ENCODE measurements around the gene HDAC4.

Gene HDAC4

DNA sequence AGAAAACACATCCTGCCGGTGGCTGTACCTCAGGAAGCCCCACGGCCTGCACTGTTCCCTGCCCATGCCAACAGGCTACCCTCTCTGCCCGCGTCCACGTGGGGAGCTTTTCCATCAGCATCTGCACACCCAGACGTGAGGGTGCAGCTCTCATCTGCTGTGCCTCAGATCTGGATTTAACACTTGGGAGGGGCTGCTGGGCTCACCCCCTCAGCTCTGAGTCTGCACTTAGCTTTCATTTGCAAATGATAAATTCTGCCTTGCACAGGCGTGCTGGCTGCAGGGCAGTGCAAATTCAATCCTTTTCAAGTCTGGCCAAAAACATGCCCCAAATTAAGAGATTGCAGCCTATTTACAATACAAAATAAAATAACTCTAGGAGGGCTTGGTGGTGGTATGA lies 307.3 kb downstream of the HDAC4 start:
- peaks cover 21% of the 10 kb centered on the region for H3K36me3 ChIP-seq (ENCODE audit: control insufficient read depth, insufficient read depth, low read length)
- no peak for DNase-seq
- no peaks in the 10 kb centered on the region for H3K9me3 ChIP-seq (ENCODE audit: control insufficient read depth, low read length)
- no peak overlapping the region for H3K27ac ChIP-seq (ENCODE audit: insufficient read depth, low read length, poor library complexity, severe bottlenecking)
- H3K4me1 ChIP-seq (ENCODE audit: control insufficient read depth, insufficient read depth, low read length, poor library complexity, severe bottlenecking) = no peaks in the 10 kb centered on the region
- no peak overlapping the region for H3K4me3 ChIP-seq (ENCODE audit: insufficient read depth, low read depth, low read length, poor library complexity, severe bottlenecking)
- no peaks in the 10 kb centered on the region for H3K27me3 ChIP-seq (replicated peaks; ENCODE audit: control insufficient read depth, insufficient read depth, low read length, poor library complexity, severe bottlenecking)

DNA sequence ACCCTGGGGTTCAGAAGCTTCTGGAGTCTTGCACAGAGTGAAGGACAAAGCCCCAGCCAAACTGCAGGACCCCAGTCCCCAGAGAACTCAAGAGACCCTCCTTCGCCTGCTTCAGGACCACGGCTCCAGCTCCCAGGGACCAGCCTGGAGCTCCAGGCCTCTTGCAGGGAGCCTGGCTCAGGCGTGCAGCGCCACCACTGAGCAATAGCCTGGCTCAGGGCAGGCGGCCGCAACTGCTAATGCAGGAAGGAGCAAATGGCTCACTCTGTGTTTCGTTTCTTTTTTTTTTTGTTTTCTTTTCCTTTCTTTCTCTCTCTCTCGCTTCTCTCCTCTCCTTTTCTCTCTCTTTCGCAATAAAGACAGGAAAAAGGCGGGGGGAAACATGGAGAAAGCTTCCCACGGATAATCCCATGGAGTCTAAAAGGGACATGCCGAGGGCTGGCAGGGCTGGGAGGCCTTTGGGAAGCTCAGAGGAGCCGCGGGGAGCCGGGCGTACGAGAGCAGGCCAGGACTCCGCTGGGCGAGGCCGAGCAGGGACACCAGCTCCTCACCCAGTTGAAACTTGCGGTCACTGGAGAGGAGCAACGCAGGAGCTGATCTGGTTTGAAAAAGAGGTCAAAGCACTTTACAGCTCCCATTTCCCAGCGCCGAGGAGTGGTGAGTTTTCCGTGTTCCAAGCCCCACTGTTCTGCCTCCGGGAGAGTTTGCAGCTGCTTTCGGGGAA lies 308.1 kb downstream of the HDAC4 start:
- Histone ChIP-seq H3K4me1 (ENCODE audit: control insufficient read depth, insufficient read depth, low read length, poor library complexity, severe bottlenecking) (no peaks in the 10 kb centered on the region), H3K4me3 (ENCODE audit: insufficient read depth, low read depth, low read length, poor library complexity, severe bottlenecking) (no peak overlapping the region), H3K27ac (ENCODE audit: insufficient read depth, low read length, poor library complexity, severe bottlenecking) (no peak overlapping the region), H3K36me3 (ENCODE audit: control insufficient read depth, insufficient read depth, low read length) (peaks cover 28% of the 10 kb centered on the region), H3K9me3 (ENCODE audit: control insufficient read depth, low read length) (no peaks in the 10 kb centered on the region), H3K27me3 (replicated peaks; ENCODE audit: control insufficient read depth, insufficient read depth, low read length, poor library complexity, severe bottlenecking) (no peaks in the 10 kb centered on the region)
- DNase-seq = no peak

GRCh38 chr2:239089884-239090283 lies 310.9 kb downstream of the HDAC4 start:
- Histone ChIP-seq H3K9me3 (ENCODE audit: control insufficient read depth, low read length) (no peaks in the 10 kb centered on the region), H3K36me3 (ENCODE audit: control insufficient read depth, insufficient read depth, low read length) (peaks cover 18% of the 10 kb centered on the region), H3K27ac (ENCODE audit: insufficient read depth, low read length, poor library complexity, severe bottlenecking) (no peak overlapping the region), H3K4me3 (ENCODE audit: insufficient read depth, low read depth, low read length, poor library complexity, severe bottlenecking) (no peak overlapping the region), H3K4me1 (ENCODE audit: control insufficient read depth, insufficient read depth, low read length, poor library complexity, severe bottlenecking) (no peaks in the 10 kb centered on the region), H3K27me3 (replicated peaks; ENCODE audit: control insufficient read depth, insufficient read depth, low read length, poor library complexity, severe bottlenecking) (no peaks in the 10 kb centered on the region)
- DNase-seq = no peak

- Histone ChIP-seq H3K27me3 (replicated peaks; ENCODE audit: control insufficient read depth, insufficient read depth, low read length, poor library complexity, severe bottlenecking) (no peaks in the 10 kb centered on the region), H3K36me3 (ENCODE audit: control insufficient read depth, insufficient read depth, low read length) (peaks cover 31% of the 10 kb centered on the region), H3K27ac (ENCODE audit: insufficient read depth, low read length, poor library complexity, severe bottlenecking) (no peak overlapping the region), H3K4me3 (ENCODE audit: insufficient read depth, low read depth, low read length, poor library complexity, severe bottlenecking) (no peak overlapping the region), H3K9me3 (ENCODE audit: control insufficient read depth, low read length) (no peaks in the 10 kb centered on the region), H3K4me1 (ENCODE audit: control insufficient read depth, insufficient read depth, low read length, poor library complexity, severe bottlenecking) (no peaks in the 10 kb centered on the region)
- DNase-seq = no peak
These were observed 313.6 kb downstream of the HDAC4 start for GRCh38 chr2:239087046-239087710.

- H3K27me3 ChIP-seq (replicated peaks; ENCODE audit: control insufficient read depth, insufficient read depth, low read length, poor library complexity, severe bottlenecking) = no peaks in the 10 kb centered on the region
- no peak for DNase-seq
- H3K4me3 ChIP-seq (ENCODE audit: insufficient read depth, low read depth, low read length, poor library complexity, severe bottlenecking) = no peak overlapping the region
- peaks cover 37% of the 10 kb centered on the region for H3K36me3 ChIP-seq (ENCODE audit: control insufficient read depth, insufficient read depth, low read length)
- H3K9me3 ChIP-seq (ENCODE audit: control insufficient read depth, low read length) = no peaks in the 10 kb centered on the region
- no peak overlapping the region for H3K27ac ChIP-seq (ENCODE audit: insufficient read depth, low read length, poor library complexity, severe bottlenecking)
- no peaks in the 10 kb centered on the region for H3K4me1 ChIP-seq (ENCODE audit: control insufficient read depth, insufficient read depth, low read length, poor library complexity, severe bottlenecking)
These were observed 314.3 kb downstream of the HDAC4 start for GRCh38 chr2:239086325-239087020.

GRCh38 chr2:239085201-239085992 lies 315.4 kb downstream of the HDAC4 start:
- no peak overlapping the region for H3K4me3 ChIP-seq (ENCODE audit: insufficient read depth, low read depth, low read length, poor library complexity, severe bottlenecking)
- H3K27me3 ChIP-seq (replicated peaks; ENCODE audit: control insufficient read depth, insufficient read depth, low read length, poor library complexity, severe bottlenecking) = no peaks in the 10 kb centered on the region
- H3K27ac ChIP-seq (ENCODE audit: insufficient read depth, low read length, poor library complexity, severe bottlenecking) = no peak overlapping the region
- no peaks in the 10 kb centered on the region for H3K9me3 ChIP-seq (ENCODE audit: control insufficient read depth, low read length)
- DNase-seq = no peak
- peaks cover 44% of the 10 kb centered on the region for H3K36me3 ChIP-seq (ENCODE audit: control insufficient read depth, insufficient read depth, low read length)
- no peaks in the 10 kb centered on the region for H3K4me1 ChIP-seq (ENCODE audit: control insufficient read depth, insufficient read depth, low read length, poor library complexity, severe bottlenecking)

DNA sequence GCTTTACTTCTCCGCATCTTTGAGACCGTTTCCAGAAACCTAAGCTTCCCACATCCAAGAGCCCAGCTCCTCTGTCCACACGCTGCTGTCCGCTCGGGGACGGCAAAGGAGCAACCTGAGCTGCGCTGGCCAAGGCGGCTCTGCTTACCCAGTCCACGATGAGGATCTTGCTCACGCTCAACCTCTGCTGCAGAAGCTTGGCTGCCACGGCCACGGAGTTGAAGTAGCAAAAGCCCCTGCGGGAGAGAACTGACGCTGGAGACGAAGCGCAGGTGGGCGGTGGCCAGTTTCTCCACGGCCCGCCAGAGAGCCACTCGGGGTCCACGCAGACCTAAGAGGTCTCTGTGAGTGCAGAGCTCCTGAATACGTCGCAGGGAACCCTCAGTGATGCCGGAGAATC lies 316.8 kb downstream of the HDAC4 start:
- Histone ChIP-seq H3K4me3 (ENCODE audit: insufficient read depth, low read depth, low read length, poor library complexity, severe bottlenecking) (no peak overlapping the region), H3K4me1 (ENCODE audit: control insufficient read depth, insufficient read depth, low read length, poor library complexity, severe bottlenecking) (no peaks in the 10 kb centered on the region), H3K27ac (ENCODE audit: insufficient read depth, low read length, poor library complexity, severe bottlenecking) (no peak overlapping the region), H3K36me3 (ENCODE audit: control insufficient read depth, insufficient read depth, low read length) (peaks cover 58% of the 10 kb centered on the region), H3K9me3 (ENCODE audit: control insufficient read depth, low read length) (no peaks in the 10 kb centered on the region), H3K27me3 (replicated peaks; ENCODE audit: control insufficient read depth, insufficient read depth, low read length, poor library complexity, severe bottlenecking) (no peaks in the 10 kb centered on the region)
- DNase-seq = no peak

GRCh38 chr2:239082425-239082824 lies 318.4 kb downstream of the HDAC4 start:
- no peak overlapping the region for H3K4me3 ChIP-seq (ENCODE audit: insufficient read depth, low read depth, low read length, poor library complexity, severe bottlenecking)
- H3K36me3 ChIP-seq (ENCODE audit: control insufficient read depth, insufficient read depth, low read length) = peaks cover 66% of the 10 kb centered on the region

GRCh38 chr2:239081622-239082021 lies 319.2 kb downstream of the HDAC4 start:
- no peaks in the 10 kb centered on the region for H3K4me1 ChIP-seq (ENCODE audit: control insufficient read depth, insufficient read depth, low read length, poor library complexity, severe bottlenecking)
- DNase-seq = no peak
- peaks cover 74% of the 10 kb centered on the region for H3K36me3 ChIP-seq (ENCODE audit: control insufficient read depth, insufficient read depth, low read length)
- no peaks in the 10 kb centered on the region for H3K27me3 ChIP-seq (replicated peaks; ENCODE audit: control insufficient read depth, insufficient read depth, low read length, poor library complexity, severe bottlenecking)
- H3K4me3 ChIP-seq (ENCODE audit: insufficient read depth, low read depth, low read length, poor library complexity, severe bottlenecking) = no peak overlapping the region
- H3K9me3 ChIP-seq (ENCODE audit: control insufficient read depth, low read length) = no peaks in the 10 kb centered on the region
- no peak overlapping the region for H3K27ac ChIP-seq (ENCODE audit: insufficient read depth, low read length, poor library complexity, severe bottlenecking)

More at GRCh38 chr2:239082425-239082824, 318.4 kb downstream of the HDAC4 start:
- DNase-seq = no peak
- Histone ChIP-seq H3K9me3 (ENCODE audit: control insufficient read depth, low read length) (no peaks in the 10 kb centered on the region), H3K27ac (ENCODE audit: insufficient read depth, low read length, poor library complexity, severe bottlenecking) (no peak overlapping the region), H3K4me1 (ENCODE audit: control insufficient read depth, insufficient read depth, low read length, poor library complexity, severe bottlenecking) (no peaks in the 10 kb centered on the region), H3K27me3 (replicated peaks; ENCODE audit: control insufficient read depth, insufficient read depth, low read length, poor library complexity, severe bottlenecking) (no peaks in the 10 kb centered on the region)
